ENCODE data around the gene OR2A42.
"Not testable (repeated sequence)": the region's sequence is repeated elsewhere in the genome, so short reads cannot be mapped to it uniquely, and the experiment has no call there.

The OR2A42 gene

DNA sequence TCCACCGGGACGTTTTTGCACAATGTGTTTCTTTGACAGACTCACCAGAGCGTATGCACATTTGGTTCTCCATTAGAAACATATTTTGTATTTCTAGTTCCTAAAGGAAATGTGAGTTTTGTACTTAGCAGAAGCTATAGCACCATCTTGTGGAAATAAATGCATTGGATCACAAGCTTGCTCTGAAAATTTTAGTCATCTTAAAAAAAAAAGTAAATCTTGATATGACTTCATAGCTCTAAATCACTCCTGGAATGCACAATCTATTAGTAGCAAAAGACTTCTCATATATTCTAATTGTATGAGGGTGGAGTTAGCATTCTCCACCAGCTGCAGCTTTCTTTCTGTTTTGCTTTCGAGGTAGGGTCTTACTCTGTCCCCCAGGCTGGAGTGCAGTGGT is 20.3 kb downstream of the OR2A42 start:
- not testable (repeated sequence) for DNase-seq

DNA sequence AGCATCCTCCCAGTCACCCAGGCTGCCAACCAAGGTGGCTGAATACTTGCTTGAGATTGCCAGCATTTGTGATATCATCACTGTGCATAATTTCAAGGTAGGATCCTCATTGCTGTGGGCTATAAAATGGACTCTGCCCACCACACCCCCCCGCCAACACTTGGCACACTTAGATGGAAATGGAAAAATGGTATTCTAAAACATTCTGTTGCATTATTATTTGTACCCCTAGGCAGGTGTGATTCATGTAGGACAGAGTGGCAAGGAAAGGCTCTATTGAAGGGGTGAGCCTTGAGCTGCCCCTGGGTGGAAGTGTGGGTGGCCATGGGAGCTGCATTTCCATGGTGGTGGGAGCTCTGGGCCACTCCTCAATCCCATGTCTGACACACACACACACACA is 20.8 kb downstream of the OR2A42 start:
- not testable (repeated sequence) for DNase-seq

DNA sequence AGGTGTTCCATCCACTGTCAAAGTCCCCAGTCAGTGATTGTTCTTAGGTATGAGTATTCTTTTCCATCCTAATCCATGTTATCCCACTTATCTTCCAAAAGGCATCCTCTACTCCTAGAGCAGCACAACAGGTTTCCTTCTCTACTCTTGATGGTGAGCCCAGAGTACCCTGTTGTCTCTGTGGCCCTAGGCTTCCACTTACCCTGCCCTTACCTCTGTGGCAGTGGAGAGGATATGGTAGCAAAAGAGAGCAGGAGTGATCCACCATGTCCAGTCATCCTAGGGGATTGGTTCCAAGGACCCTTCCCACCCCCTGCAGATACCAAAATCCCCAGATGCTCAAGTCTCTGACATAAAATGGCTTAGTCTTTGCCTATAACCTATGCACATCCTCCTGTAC is 22.2 kb downstream of the OR2A42 start:
- not testable (repeated sequence) for DNase-seq

DNA sequence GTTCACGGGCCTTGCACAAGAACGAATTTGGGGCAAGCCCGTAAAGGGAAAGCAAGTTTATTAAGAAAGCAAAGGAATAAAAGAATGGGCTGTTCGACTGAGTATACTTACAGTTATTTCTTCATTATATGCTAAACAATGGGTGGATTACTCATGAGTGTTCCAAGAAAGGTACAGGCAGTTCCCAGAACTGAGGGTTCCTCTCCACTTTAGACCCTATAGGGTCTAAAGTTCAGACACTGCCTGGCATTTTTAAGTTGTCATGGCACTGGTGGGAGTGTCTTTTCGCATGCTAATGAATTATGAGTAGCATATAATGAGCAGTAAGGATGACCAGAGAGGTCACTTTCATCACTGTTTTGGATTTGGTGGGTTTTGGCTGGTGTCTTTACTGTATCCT is 34.1 kb downstream of the OR2A42 start:
- not testable (repeated sequence) for DNase-seq

DNA sequence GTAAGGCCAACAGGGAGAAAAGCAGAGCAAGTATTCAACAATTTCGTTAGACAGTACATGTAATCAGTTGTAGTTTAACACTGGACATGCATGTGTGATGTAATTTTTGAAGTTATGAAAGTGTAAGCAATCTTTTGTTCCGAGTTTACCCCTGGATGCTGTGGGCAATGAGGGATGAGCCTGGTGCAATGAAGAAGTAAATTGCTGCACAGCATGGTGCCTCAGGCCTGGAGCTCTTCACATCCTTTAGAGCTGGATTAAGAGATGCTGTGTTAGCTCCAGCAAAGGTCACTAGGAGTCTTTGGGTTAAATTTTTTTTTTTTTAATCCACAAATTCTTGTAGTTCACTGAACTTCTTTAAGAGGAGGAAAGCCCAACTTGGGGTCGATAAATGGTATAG is 36.3 kb downstream of the OR2A42 start:
- DNase-seq = not testable (repeated sequence)

DNA sequence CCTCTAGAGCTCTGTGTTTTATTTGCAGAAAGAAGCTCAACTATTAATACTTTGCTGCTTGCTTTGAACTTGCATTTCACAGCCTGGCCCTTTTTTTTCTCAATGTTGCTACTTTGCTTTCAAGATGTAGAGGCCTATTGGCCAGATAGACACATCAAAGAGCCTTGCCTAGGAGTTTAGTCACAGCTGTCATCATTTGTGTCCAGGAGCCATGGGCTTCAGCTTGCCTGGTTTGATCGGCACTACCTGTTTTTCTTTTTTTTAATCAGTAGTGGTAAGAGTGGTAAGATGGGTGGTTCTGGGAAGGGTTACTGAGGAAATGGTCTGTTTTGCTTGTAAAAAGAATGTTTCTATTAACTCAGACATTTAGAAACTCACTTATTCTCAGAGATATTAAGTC is 37.4 kb downstream of the OR2A42 start:
- not testable (repeated sequence) for DNase-seq

DNA sequence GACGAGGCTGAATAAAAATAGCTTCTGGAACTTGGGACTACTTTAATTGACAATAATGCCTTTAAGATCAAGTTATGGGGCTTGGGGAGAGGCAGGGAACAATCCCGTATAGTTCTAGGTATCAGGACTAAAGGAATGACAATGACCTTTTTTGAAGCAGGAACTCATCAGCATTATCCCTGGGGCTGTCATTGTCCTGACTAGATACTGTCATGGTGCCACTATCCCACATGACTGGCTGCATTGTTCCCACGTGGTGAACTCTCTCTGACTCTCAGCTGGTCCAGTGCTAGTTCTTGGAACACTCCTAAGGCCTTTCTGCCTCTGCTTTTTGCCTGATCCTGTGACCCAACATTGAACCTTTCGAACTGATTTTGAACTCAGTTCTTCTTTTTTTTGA is 40.5 kb downstream of the OR2A42 start:
- DNase-seq = not testable (repeated sequence)

DNA sequence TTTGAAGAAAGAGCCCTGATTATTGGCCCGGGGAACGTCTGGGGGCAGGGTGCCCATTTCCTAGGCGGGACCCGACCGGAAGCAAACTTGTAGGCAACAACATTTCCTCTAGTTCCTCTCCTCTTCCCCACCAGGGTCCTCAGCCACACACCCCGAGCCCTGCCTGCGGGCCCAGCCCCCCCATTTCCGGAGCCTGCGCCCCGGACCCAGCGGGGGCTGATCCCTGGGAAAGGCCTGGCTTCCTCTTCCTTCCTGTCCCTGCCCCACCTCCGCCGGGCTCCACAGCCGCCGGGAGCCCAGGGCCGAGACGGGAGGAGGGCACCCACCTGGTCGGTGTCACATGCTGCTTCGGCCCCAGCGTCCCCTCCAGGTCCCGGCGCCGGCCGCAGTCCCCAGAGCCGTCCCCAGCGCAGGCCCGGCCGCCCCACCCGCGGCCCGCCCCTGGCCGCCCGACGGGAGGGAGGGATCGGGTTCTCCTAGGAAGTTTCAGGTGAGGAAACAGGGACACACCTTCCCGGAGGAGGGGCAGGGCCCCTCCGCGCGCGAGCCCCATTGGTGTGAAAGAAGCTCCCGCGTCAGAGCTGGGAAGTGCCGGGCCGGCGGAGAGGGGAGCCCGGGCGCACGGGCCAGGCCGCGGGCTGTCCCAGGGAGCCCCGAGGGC is 44.1 kb downstream of the OR2A42 start, which contains the start of gene ARHGEF35:
ARHGEF35 (minus strand) TSS at position 622 of the 661 bp plus-strand sequence. CDS start 7,450 bp downstream, outside the sequence.
- peak; percentile 3 for DNase-seq

DNA sequence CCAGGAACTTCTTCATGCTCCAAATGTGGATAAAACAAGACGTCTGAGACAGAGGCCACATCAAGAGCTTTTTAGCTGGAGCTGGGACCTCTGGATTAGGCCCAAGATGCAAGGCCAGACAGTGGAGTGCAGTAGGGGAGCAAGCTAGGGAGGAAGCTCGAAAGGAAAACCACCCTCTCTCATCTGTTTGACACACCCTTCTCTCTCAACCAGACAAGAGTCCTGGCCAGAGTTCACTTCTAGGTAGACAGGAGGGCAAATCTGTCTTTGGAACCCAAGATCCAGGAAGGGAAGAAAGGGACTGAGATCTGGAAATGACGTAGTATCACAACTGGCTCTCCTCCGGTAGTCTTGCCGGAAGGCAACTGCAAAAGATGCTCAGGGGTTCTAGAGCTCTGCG is 45.0 kb downstream of the OR2A42 start:
- DNase-seq = not testable (repeated sequence)

DNA sequence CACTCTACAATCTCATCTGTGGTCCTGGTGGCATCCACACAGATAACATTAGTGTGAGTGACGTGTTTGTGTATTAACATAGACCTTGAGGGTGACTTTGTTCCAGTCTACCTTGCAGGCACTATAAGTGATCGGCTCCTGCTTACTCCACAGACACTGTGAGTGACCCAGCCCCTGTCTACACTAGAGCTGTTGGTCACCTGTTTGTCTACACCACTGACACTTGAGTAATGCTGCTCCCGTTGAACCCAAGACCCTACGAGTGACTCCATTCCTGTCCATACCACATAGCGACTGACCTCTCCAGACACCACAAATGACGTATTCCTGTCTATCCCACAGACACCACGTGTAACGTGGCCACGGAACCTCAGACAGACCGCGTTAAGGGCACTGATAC is 45.6 kb downstream of the OR2A42 start:
- DNase-seq = not testable (repeated sequence)

DNA sequence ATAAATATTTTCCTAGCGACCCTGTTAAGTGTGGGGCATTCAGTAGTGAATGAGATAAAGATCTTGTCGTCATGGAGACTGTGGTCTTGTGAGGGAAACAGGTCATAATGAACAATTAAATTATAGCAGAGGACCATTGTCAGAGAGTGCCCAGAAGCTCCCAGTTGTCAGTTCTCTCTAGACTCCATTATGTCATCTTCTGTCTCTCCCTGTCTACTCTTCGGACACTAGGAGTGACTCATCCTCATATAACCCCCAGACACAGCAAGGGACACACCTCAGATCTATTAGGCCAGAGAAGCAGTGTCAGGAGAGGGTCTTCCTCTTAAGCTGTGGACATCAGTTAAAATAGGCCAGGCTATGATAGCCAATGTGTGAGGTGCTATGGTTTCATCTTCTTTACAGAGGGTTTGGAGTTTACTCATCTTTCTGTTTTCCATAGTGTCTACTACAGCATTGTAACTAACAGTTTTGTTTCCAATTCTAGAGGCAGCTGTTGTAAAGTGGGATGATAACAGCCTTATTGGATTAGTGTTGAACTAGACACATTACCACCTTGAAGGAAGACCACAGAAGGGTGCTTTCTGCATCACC is 50.7 kb downstream of the OR2A42 start:
- not testable (repeated sequence) for DNase-seq

DNA sequence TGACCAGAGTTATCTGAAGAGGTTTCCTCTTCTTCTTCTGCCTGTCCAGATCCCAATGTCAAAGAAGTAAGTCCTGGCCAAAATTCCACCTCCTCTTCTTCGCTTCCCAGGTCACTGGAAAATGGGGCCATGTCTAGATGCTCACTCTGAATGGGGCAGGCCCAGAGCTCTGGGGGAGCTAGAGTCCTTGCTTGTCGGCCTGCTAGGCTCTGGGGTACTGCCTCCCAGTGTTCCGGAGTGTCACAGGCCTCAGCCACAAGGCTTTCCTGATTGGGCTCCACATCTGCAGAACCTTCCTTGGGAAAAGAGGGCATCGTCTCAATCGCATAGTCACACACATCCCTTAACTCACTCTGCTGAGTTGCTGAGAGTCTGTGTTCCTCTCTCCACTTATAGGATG is 51.6 kb downstream of the OR2A42 start:
- not testable (repeated sequence) for DNase-seq

DNA sequence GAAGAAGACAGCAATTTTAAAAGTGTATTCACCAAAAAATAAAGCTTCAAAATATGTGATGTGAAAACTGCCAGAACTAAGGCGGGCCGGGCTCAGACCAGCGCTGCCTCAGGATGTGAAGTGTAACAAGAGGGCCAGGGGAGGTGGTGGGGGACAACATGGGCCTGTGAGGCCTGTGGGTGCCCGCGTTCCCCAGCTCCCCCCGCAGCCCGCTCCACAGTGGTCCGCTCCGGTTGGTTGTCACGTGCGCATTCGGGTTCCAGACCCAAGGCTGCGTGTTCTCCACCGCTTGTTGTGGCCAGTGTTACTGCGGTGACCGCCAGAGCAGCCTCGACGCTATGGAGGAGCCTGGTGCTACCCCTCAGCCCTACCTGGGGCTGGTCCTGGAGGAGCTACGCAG is 56.2 kb downstream of the OR2A42 start, which contains the start of gene CTAGE4:
CTAGE4 (plus strand) TSS at position 301 of the 400 bp plus-strand sequence; CDS start at position 339, 38 bp downstream.
- DNase-seq = not testable (repeated sequence)

DNA sequence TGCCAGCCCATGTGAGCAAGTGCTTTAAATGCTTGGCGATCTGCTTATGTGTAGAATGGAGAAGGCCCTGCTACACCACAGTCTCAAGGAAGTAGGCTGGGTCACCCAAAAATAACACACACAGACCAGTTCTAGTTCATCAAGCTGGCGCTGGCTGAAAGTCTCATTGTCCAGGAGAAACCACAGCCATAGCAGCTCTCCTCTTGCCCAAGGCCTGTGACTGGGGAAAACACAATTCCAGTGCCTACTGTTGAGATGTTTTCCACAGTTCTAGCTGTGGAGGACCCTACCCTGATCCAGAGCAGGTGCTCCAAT is 60.3 kb downstream of the OR2A42 start:
- DNase-seq = not testable (repeated sequence)

DNA sequence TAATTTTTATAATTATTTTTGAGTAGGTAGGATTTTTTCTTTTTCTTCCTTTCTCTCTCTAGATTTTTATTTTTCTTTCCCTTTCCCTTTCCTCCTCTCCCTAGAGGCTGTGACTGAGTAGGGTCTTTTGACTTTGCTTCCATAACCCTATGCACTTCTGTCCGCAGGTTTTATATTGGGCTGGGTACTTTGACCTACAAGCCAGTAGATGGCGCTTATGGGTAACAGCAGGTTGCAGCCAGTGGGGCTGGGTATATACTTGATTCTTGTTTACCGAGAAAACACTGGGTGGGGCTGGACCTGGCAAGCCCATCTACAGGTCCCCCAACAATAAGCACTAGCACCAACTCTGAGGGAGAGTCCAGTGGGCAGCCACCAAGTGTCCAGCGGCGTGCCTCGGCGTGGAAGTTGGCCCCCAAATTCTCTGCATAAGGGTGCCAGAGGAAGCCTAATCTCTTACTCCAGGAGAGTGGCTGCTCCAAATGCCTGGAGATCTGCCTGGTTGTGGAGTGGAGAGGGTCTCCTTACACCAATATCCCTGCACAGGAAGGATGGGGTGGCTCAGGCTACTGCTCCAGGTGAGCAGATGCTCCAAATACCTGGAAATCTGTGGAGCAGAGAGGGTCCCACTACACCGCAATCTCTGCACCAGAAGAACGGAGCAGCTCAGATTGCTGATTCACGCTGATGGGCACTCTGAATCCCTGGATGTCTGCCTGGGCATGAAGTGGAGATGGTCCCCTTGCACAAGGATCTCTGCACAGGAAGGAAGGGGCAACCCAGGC is 60.8 kb downstream of the OR2A42 start:
- peak; percentile 3 for DNase-seq
